Measurements from ENCODE around the gene SF3B1. TPM values are rescaled to one million over a fixed set of nuclear protein-coding genes. Genes with fewer than 3 reads are reported as not detected.

SF3B1 gene
- total and polyA plus RNA-seq, 2 donors (not counting 1 experiment from before 2014, with no cell fraction given): 524 to 722 TPM

- intact Hi-C loops (cut with micrococcal nuclease): no loop called here
- CTCF ChIA-PET: no interaction called here
- 100% methylated on average over 4 of the region's 5 CpGs for WGBS (ENCODE audit: insufficient coverage)
Measured at GRCh38 chr2:197472166-197472565, 37.3 kb upstream of the SF3B1 start.

DNA sequence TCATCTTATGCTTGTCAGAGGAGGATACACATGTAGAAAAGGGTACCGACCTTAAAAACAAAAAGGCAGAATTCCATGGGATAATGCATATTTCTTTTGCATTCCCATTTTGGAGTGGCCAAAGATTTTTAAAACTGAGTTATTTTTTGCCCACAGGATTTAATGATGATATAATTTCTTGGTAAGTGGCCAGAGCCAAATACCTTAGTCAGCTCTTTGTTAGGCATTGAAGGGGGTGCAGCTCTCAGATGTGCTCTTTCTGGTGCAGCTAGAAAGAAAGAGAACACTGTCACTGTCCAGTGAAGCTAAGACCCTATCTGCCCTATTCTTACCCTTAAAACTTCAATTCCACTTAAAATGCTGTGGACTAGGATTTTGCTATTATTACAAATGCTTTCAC lies 29.3 kb upstream of the SF3B1 start:
- Mint-ChIP-seq H3K4me3 (no peak overlapping the region), H3K4me1 (peaks cover 3% of the 10 kb centered on the region), H3K27me3 (no peaks in the 10 kb centered on the region), H3K27ac (no peak overlapping the region), H3K9me3 (ENCODE audit: insufficient read depth) (no peaks in the 10 kb centered on the region)
- no peak overlapping the region for H3K27ac ChIP-seq (ENCODE audit: low read length in 2 of 2)
- no peak for DNase-seq
- no peak for ATAC-seq (ENCODE audit: low read depth)
- H3K36me3 ChIP-seq (replicated peaks in 1 of 2; ENCODE audit: control extremely low read depth in 1 of 2, control insufficient read depth in 1 of 2, extremely low read depth in 1 of 2, insufficient read depth in 2 of 2, low read length in 1 of 2): peaks cover 8 to 66% of the 10 kb centered on the region in 2 experiments
- no peaks in the 10 kb centered on the region for H3K9me3 ChIP-seq (ENCODE audit: control extremely low read depth in 1 of 3, control insufficient read depth in 2 of 3, insufficient read depth in 1 of 3, low read length in 2 of 3)
- intact Hi-C loops (cut with micrococcal nuclease): no loop called here
- no peak overlapping the region for H2AFZ ChIP-seq (ENCODE audit: insufficient read depth, low read depth, low read length, poor library complexity, severe bottlenecking)
- H3K4me2 ChIP-seq (replicated peaks; ENCODE audit: low read depth, low read length, poor library complexity, severe bottlenecking): no peak overlapping the region
- 100% methylated on average over 1 of the region's 1 CpG for WGBS (ENCODE audit: insufficient coverage)
- H3K9ac ChIP-seq (ENCODE audit: low read length): no peak overlapping the region
- POLR2A ChIA-PET: interaction anchor here (0.7 kb wide), 1 partner anchor 413 kb away, joined by 5 read pairs; no protein-coding TSS in a partner anchor
- CTCF ChIA-PET: no interaction called here
- peaks cover 51% of the 10 kb centered on the region for H3K79me2 ChIP-seq (ENCODE audit: control insufficient read depth, insufficient read depth, low read length)
- no peaks in the 10 kb centered on the region for H3K27me3 ChIP-seq (replicated peaks in 1 of 4; ENCODE audit: control extremely low read depth in 1 of 4, control insufficient read depth in 3 of 4, insufficient read depth in 4 of 4, low read length in 3 of 4)
- H3K4me3 ChIP-seq (ENCODE audit: control extremely low read depth in 1 of 5, extremely low read depth in 1 of 5, insufficient read depth in 1 of 5, low read depth in 2 of 5, low read length in 4 of 5): no peak overlapping the region
- peaks cover 24% of the 10 kb centered on the region for H4K20me1 ChIP-seq (ENCODE audit: control insufficient read depth, insufficient read depth, low read length, poor library complexity, severe bottlenecking)
- no peak for TF ChIP-seq EZH2 (IDR thresholded peaks at IDR 0.05; ENCODE audit: borderline replicate concordance, insufficient read depth, low read depth, low read length, poor library complexity, severe bottlenecking)
- TF ChIP-seq, protein P1, sequence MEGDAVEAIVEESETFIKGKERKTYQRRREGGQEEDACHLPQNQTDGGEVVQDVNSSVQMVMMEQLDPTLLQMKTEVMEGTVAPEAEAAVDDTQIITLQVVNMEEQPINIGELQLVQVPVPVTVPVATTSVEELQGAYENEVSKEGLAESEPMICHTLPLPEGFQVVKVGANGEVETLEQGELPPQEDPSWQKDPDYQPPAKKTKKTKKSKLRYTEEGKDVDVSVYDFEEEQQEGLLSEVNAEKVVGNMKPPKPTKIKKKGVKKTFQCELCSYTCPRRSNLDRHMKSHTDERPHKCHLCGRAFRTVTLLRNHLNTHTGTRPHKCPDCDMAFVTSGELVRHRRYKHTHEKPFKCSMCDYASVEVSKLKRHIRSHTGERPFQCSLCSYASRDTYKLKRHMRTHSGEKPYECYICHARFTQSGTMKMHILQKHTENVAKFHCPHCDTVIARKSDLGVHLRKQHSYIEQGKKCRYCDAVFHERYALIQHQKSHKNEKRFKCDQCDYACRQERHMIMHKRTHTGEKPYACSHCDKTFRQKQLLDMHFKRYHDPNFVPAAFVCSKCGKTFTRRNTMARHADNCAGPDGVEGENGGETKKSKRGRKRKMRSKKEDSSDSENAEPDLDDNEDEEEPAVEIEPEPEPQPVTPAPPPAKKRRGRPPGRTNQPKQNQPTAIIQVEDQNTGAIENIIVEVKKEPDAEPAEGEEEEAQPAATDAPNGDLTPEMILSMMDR (IDR thresholded peaks at IDR 0.05): no peak
- H3K4me1 ChIP-seq (ENCODE audit: control insufficient read depth in 2 of 2, insufficient read depth in 2 of 2, low read length in 2 of 2): no peaks in the 10 kb centered on the region

More at GRCh38 chr2:197472166-197472565, 37.3 kb upstream of the SF3B1 start:
- Mint-ChIP-seq H3K27me3 (no peaks in the 10 kb centered on the region), H3K4me3 (no peak overlapping the region), H3K27ac (no peak overlapping the region), H3K4me1 (no peaks in the 10 kb centered on the region), H3K9me3 (ENCODE audit: insufficient read depth) (no peaks in the 10 kb centered on the region)
- Histone ChIP-seq H3K9me3 (ENCODE audit: control extremely low read depth in 1 of 3, control insufficient read depth in 2 of 3, insufficient read depth in 1 of 3, low read length in 2 of 3) (no peaks in the 10 kb centered on the region), H3K4me2 (replicated peaks; ENCODE audit: low read depth, low read length, poor library complexity, severe bottlenecking) (no peak overlapping the region), H3K4me3 (ENCODE audit: control extremely low read depth in 1 of 5, extremely low read depth in 1 of 5, insufficient read depth in 1 of 5, low read depth in 2 of 5, low read length in 4 of 5) (no peak overlapping the region), H2AFZ (ENCODE audit: insufficient read depth, low read depth, low read length, poor library complexity, severe bottlenecking) (no peak overlapping the region), H3K9ac (ENCODE audit: low read length) (no peak overlapping the region), H3K36me3 (replicated peaks in 1 of 2; ENCODE audit: control extremely low read depth in 1 of 2, control insufficient read depth in 1 of 2, extremely low read depth in 1 of 2, insufficient read depth in 2 of 2, low read length in 1 of 2) (peaks cover 10 to 61% of the 10 kb centered on the region in 2 experiments), H4K20me1 (ENCODE audit: control insufficient read depth, insufficient read depth, low read length, poor library complexity, severe bottlenecking) (no peaks in the 10 kb centered on the region), H3K27me3 (replicated peaks in 1 of 4; ENCODE audit: control extremely low read depth in 1 of 4, control insufficient read depth in 3 of 4, insufficient read depth in 4 of 4, low read length in 3 of 4) (no peaks in the 10 kb centered on the region), H3K27ac (ENCODE audit: low read length in 2 of 2) (no peak overlapping the region), H3K4me1 (ENCODE audit: control insufficient read depth in 2 of 2, insufficient read depth in 2 of 2, low read length in 2 of 2) (no peaks in the 10 kb centered on the region), H3K79me2 (ENCODE audit: control insufficient read depth, insufficient read depth, low read length) (peaks cover 10% of the 10 kb centered on the region)
- TF ChIP-seq EZH2 (IDR thresholded peaks at IDR 0.05; ENCODE audit: borderline replicate concordance, insufficient read depth, low read depth, low read length, poor library complexity, severe bottlenecking): no peak
- TF ChIP-seq, protein P1 (IDR thresholded peaks at IDR 0.05): no peak
- ATAC-seq (ENCODE audit: low read depth) (no peak), DNase-seq (no peak)
- POLR2A ChIA-PET: interaction anchor here (0.7 kb wide), 1 partner anchor 76 kb away, joined by 3 read pairs; no protein-coding TSS in a partner anchor
